ENCODE results near the gene FTCD. TPM values are rescaled to one million over a fixed set of nuclear protein-coding genes. Genes with fewer than 3 reads are reported as not detected.

FTCD gene
- total RNA-seq, 1 donor from 2014 or later, result not detected

DNA sequence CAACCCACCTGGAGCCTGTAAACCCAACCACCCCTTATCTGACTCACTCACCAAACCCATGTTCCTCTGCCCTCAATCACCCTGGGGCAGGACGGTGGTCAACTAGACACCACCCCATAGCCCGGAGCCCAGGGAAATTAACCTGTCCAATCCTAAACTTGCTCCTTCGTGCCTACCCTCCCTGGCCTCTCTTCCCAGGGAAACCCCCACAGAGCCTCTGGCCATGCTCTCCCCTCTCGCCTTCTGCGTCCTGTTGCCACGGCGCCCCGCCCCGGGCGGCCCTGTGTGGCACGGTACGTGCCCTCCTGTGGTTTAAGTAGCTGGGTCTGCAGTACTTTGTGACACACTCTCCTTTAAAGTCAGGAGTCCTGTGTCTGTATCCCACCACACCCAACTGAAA, 4.0 kb upstream of the FTCD start:
- H3K4me3 ChIP-seq (ENCODE audit: low read depth, low read length), result no peak overlapping the region
- TF ChIP-seq, protein P1, sequence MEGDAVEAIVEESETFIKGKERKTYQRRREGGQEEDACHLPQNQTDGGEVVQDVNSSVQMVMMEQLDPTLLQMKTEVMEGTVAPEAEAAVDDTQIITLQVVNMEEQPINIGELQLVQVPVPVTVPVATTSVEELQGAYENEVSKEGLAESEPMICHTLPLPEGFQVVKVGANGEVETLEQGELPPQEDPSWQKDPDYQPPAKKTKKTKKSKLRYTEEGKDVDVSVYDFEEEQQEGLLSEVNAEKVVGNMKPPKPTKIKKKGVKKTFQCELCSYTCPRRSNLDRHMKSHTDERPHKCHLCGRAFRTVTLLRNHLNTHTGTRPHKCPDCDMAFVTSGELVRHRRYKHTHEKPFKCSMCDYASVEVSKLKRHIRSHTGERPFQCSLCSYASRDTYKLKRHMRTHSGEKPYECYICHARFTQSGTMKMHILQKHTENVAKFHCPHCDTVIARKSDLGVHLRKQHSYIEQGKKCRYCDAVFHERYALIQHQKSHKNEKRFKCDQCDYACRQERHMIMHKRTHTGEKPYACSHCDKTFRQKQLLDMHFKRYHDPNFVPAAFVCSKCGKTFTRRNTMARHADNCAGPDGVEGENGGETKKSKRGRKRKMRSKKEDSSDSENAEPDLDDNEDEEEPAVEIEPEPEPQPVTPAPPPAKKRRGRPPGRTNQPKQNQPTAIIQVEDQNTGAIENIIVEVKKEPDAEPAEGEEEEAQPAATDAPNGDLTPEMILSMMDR (conservative IDR thresholded peaks at IDR 0.05; ENCODE audit: low read depth, low read length), result no peak
- no peak for DNase-seq (ENCODE audit: low read depth)

DNA sequence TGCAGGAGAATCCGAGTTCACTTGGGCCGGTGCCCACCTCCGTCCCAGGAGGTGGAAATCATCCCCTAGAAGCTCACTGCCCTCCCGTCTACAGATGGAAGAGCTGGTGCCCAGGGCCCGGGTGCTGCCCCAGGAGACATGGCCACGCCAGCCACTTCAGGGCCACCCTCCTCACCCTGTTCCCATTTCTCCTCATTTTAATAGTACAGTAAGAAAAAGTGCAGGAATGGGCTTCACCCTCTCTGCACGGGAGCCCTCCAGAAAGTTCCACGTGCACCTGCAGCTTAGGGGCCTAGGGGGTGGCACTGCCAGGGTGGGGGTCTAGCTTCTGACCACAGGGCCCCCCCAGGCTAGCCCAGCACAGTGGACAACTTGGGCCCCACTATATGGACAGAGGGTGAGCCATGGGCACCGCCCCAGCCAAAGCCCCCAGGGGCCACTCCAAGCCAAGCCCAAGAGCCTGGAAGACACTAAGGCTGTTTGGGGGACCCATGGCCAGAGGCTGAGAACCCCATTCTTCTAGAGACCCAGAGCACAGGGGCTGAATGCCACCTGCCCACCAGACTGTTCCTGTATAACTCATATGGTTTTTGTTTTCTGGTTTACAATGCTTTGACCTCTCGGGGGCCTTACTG, 3.4 kb upstream of the FTCD start:
- TF ChIP-seq, protein P1 (conservative IDR thresholded peaks at IDR 0.05; ENCODE audit: low read depth, low read length), result no peak
- no peak overlapping the region for H3K4me3 ChIP-seq (ENCODE audit: low read depth, low read length)
- no peak for DNase-seq (ENCODE audit: low read depth)

DNA sequence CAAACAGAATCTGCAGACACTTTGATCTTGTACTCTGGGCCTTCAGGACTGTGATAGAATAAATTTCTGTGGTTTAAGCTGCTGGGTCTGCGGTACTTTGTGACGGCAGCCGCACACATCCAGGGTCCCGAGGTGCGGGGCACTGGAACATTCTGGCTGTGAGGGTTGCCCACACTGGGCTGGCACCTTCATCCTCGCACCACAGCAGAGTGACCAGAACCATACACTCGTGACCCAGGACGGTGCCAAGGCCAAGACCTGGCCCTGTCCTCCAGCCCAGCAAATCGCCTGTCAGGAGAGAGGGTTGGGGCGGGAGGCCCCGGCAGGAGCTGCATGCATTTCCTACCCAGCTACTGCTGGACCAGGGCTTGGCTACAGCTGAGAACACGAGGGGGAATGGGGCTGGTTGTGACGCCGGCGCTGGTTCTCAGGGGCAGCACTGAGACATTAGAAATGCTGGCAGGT, 2.6 kb upstream of the FTCD start:
- TF ChIP-seq, protein P1 (conservative IDR thresholded peaks at IDR 0.05; ENCODE audit: low read depth, low read length), result no peak
- H3K4me3 ChIP-seq (ENCODE audit: low read depth, low read length), result no peak overlapping the region
- no peak for DNase-seq (ENCODE audit: low read depth)

DNA sequence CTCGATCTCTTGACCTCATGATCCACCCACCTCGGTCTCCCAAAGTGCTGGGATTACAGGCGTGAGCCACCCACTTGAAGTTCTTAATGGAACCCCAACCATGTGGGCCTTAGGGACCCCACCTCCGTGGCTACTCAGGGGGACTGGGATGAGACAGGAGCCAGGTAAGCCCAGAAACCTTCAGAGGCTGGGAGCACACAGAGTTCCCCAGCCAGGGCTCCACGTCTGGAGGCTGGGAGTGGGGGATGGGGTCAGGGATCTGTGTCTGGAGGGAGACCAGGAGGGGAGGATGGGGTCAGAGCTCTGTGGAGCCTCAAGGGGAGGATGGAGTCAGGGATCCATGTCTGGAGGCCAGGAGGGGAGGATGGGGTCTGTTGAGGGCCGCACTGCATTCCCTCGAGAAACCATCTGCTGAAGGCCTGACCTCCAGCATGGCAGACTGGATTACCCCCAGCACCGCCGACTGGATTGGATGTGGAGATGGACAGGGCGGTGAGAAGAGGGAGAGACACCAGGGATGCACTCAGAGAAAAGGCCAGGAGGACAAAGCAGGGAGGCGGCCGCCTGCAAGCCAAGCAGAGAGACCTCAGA, 2.1 kb upstream of the FTCD start:
- TF ChIP-seq, protein P1 (conservative IDR thresholded peaks at IDR 0.05; ENCODE audit: low read depth, low read length), result no peak
- no peak overlapping the region for H3K4me3 ChIP-seq (ENCODE audit: low read depth, low read length)
- no peak for DNase-seq (ENCODE audit: low read depth)

DNA sequence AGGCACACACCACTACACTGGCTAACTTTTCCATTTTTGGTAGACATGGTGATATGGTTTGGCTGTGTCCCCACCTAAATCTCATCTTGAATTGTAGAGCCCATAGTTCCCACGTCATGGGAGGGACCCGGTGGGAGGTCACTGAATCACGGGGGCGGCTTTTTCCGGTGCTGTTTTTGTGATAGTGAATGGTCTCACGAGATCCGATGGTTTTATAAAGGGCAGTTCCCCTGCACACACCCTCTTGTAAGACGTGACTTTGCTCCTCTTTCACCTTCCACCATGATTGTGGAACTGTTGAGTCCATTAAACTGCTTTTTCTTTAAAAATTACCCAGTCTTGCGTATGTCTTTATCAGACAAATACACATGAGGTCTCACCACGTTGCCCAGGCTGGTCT, 1.3 kb upstream of the FTCD start:
- H3K4me3 ChIP-seq (ENCODE audit: low read depth, low read length), result no peak overlapping the region

DNA sequence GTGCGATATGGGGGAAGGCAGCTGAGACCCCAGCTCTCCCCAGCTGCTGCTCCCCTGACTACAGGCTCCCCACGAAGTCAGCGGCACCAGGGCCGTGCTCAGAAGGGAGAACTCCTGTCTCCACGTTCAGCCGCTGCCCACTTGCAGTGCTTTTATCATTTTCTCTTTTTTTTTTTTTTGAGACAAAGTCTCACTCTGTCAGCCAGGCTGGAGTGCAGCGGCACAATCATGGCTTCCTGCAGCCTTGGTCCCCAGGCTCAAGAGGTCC, 933 bp upstream of the FTCD start:
- no peak overlapping the region for H3K4me3 ChIP-seq (ENCODE audit: low read depth, low read length)
- TF ChIP-seq, protein P1 (conservative IDR thresholded peaks at IDR 0.05; ENCODE audit: low read depth, low read length), result no peak
- no peak for DNase-seq (ENCODE audit: low read depth)

More for the DNA sequence above, 1.3 kb upstream of the FTCD start:
- DNase-seq (ENCODE audit: low read depth), result no peak
- TF ChIP-seq, protein P1 (conservative IDR thresholded peaks at IDR 0.05; ENCODE audit: low read depth, low read length), result no peak

DNA sequence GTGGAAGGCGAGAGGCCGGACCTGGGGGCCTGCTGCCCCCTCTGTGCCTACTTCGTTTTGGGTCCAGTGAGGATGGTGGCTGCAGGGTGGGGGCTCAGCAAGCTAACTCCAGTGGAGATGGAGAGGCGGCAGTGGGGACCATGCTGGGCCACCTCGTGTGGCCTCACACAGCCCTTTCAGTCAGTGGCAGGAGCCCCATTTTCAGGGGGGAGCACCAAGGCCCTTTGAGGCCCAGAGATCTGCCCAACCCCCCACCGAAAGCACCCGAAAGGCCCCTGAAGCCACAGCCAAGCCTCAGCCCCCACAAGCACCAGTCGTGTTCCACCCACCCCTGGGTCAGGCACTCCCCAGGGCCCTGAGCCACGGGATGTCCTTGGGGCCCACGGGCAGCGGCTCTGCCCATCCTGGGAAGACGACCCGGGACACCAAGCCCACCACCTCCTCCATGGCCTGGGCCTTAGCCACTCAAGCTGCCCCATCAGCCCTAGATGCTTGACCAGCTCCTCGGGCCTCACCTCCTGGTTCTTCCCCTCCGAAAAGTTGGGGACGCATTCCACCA, 345 bp downstream of the FTCD start:
- TF ChIP-seq, protein P1 (conservative IDR thresholded peaks at IDR 0.05; ENCODE audit: low read depth, low read length), result no peak
- peak overlapping the region; percentile 28 for H3K4me3 ChIP-seq (ENCODE audit: low read depth, low read length)
- DNase-seq (ENCODE audit: low read depth), result no peak
